Subcutaneous abdominal adipose tissue (tissue), 5 donors: ENCODE data around the gene MRPL14.
"Not testable (repeated sequence)": the region's sequence is repeated elsewhere in the genome, so short reads cannot be mapped to it uniquely, and the experiment has no call there.

ENCODE experiments used
- H3K27ac ChIP-seq: one replicate; pipeline ENCODE4 v1.7.0; 2013; ENCODE audit warnings: low read depth, mild to moderate bottlenecking, inconsistent platforms, low read length, moderate library complexity
- H3K27me3 ChIP-seq, 5 donors: one replicate each; pipeline ENCODE4 v1.7.0; 2013; ENCODE audit warnings: low read length in 5 of 5, inconsistent platforms in 1 of 5; ENCODE audit not compliant: control insufficient read depth in 5 of 5, insufficient read depth in 4 of 5
- H3K36me3 ChIP-seq, 5 donors: one replicate each; pipeline ENCODE4 v1.7.0; 2013; ENCODE audit warnings: low read length in 5 of 5; ENCODE audit not compliant: control insufficient read depth in 5 of 5, insufficient read depth in 5 of 5
- H3K4me1 ChIP-seq, 5 donors: one replicate each; pipeline ENCODE4 v1.7.0; 2013; ENCODE audit warnings: low read length in 5 of 5, mild to moderate bottlenecking in 3 of 5, moderate library complexity in 1 of 5; ENCODE audit not compliant: control insufficient read depth in 5 of 5, insufficient read depth in 5 of 5
- H3K4me3 ChIP-seq, 5 donors: one replicate each; pipeline ENCODE4 v1.7.0; 2013; ENCODE audit warnings: low read length in 5 of 5, low read depth in 1 of 5
- H3K9ac ChIP-seq, 5 donors: one replicate each; pipeline ENCODE4 v1.7.0; 2013; ENCODE audit warnings: low read length in 5 of 5, mild to moderate bottlenecking in 4 of 5, moderate library complexity in 3 of 5
- H3K9me3 ChIP-seq, 5 donors: one replicate each; pipeline ENCODE4 v1.7.0; 2013; ENCODE audit warnings: low read length in 5 of 5; ENCODE audit not compliant: control insufficient read depth in 5 of 5
- donor health status: healthy.
- donor health status: healthy.
- donor health status: healthy.
- donor health status: healthy.
- donor health status: healthy.

The MRPL14 gene

DNA sequence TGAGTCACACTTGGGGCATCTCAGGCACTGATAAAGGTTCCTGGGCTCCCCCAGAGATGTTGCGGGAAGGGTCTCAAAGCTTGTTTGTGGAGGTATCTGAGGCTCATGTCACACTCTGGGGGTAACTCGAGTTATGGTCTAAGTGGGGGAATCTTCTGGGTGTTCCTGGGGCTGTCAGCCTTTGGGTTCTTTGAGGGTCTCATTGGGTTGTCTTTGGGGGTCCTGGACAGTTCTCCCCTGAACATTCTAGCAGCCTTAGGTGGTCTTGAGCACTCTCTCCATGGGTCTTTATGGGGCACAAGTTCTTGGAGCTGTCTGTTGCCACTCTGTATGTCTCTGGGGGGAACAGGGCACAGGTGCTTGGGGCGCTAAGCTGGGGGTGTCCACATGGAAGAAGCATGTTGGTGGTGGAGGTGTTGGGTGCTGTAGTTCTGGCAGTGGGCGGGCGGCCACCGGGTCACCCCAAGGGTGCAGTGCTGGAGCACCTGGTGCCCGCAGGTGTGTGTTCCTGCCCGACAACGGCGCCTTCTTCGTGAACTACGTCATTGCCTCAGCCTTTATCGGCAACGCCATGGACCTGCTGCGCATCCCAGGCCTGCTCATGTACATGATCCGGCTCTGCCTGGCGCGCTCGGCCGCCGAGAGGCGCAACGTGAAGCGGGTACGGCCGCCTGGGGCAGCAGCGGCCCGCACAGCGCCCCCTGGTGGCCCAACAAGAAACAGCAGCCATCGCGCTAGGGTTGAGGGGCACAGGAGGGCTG is 24.3 kb upstream of the MRPL14 start:
- peaks cover 3 to 60% (median 48%) of the 10 kb centered on the region in 5 donors for H3K36me3 ChIP-seq
- H3K9me3 ChIP-seq, result no peaks in the 10 kb centered on the region
- H3K4me3 ChIP-seq, result no peak overlapping the region
- no peak overlapping the region for H3K27ac ChIP-seq
- H3K27me3 ChIP-seq, result no peaks in the 10 kb centered on the region
- no peak overlapping the region for H3K9ac ChIP-seq
- H3K4me1 ChIP-seq, result peaks cover 0 to 6% (median 6%) of the 10 kb centered on the region in 5 donors

DNA sequence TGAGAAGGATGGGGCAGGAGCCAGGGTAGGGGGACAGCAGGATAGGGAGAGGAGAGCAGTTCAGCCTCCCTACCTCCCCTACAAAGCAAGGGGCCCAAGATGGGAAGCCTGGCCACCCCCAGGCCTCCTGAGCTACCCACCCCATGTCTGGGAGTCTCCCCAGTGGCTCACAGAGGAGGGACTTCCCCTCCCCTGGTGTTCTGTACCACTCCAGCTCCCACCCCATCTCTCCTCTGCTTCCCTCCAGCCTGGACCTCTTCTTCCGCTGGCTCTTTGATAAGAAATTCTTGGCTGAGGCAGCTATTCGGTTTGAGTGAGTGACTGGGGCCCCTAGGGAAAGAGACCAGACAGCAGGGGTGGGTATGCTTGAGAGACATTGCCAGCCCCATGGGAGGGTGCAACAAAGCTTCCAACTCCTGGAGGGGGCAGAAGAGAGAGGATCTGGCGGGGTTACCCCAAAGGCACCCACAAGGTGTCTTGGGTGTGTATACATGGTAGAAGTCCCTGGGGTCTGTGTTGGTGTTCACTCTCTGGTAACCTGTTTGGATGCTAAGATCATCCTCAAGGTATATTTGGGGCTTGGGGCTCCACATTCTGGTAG is 23.2 kb upstream of the MRPL14 start:
- no peaks in the 10 kb centered on the region for H3K9me3 ChIP-seq
- peaks cover 3 to 69% (median 55%) of the 10 kb centered on the region in 5 donors for H3K36me3 ChIP-seq
- no peak overlapping the region for H3K9ac ChIP-seq
- peaks cover 0 to 6% (median 5%) of the 10 kb centered on the region in 5 donors for H3K4me1 ChIP-seq
- no peak overlapping the region for H3K27ac ChIP-seq
- H3K4me3 ChIP-seq, result no peak overlapping the region
- no peaks in the 10 kb centered on the region for H3K27me3 ChIP-seq

DNA sequence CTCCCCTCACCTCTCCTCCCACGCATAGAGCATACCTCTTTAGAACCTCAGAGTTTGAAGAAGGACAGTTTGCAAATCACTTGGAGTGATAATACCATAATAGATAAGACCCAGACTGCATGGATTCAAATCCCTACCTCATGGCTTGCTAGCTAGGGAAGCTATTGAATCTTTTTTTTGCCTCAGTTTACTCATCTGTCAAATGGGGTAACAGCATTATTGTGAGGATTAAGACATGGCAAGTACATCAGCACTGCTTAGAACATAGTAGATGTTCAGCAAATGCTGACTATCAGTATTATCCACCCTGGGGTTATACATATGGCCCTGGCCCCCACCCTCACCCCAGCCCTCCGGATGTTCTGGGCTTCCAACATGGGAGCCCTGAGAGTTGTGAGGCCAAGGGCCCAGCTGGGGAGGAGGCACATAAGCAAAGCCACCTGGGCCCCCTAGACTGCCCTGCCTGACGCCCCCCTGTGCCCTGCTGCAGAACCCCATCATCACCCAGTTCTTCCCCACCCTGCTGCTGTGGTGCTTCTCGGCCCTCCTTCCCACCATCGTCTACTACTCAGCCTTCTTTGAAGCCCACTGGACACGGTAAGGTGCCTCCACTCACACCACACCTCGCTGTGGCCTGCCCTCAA is 22.2 kb upstream of the MRPL14 start:
- Histone ChIP-seq H3K27ac (no peak overlapping the region), H3K9me3 (no peaks in the 10 kb centered on the region), H3K9ac (no peak overlapping the region), H3K36me3 (peaks cover 3 to 71% (median 54%) of the 10 kb centered on the region in 5 donors), H3K4me3 (no peak overlapping the region), H3K4me1 (peaks cover 0 to 6% (median 5%) of the 10 kb centered on the region in 5 donors), H3K27me3 (no peaks in the 10 kb centered on the region)

DNA sequence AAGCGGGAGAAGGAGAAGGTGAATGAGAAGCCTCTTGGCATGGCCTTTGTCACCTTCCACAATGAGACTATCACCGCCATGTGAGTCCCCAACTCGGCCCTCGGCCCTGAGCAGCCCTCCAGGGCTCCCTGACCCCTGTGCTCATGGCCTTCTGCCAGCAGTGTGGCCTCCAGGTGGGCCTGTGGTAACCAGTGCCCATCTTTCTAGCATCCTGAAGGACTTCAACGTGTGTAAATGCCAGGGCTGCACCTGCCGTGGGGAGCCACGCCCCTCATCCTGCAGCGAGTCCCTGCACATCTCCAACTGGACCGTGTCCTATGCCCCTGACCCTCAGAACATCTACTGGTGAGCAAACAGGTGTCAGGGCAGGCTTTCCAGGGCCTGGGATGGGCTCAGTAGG is 21.1 kb upstream of the MRPL14 start:
- H3K27ac ChIP-seq, result no peak overlapping the region
- no peaks in the 10 kb centered on the region for H3K9me3 ChIP-seq
- no peak overlapping the region for H3K9ac ChIP-seq
- peaks cover 3 to 76% (median 62%) of the 10 kb centered on the region in 5 donors for H3K36me3 ChIP-seq
- H3K4me1 ChIP-seq, result peaks cover 0 to 6% (median 5%) of the 10 kb centered on the region in 5 donors
- H3K4me3 ChIP-seq, result no peak overlapping the region
- no peaks in the 10 kb centered on the region for H3K27me3 ChIP-seq

DNA sequence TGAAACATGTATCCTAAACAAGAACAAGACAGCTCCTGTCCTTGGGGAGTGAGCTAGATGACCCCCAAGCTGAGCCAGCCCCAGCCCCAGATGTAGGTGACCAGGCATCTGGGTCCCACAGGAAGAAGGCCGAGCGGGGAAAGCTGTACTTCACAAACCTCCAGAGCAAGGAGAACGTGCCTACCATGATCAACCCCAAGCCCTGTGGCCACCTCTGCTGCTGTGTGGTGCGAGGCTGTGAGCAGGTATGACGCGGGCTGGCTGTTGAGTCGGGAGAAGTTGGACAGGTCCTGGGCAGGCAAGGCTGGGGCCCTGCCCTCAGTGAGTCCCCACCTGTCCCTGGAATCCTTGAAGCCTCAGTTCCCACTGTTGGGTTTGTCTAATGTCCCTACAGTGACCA is 20.0 kb upstream of the MRPL14 start:
- Histone ChIP-seq H3K9ac (peak overlapping the region in 1 of 5 donors; percentile 10), H3K36me3 (peaks cover 8 to 76% (median 58%) of the 10 kb centered on the region in 5 donors), H3K9me3 (no peaks in the 10 kb centered on the region), H3K27me3 (no peaks in the 10 kb centered on the region), H3K4me3 (no peak overlapping the region), H3K27ac (no peak overlapping the region), H3K4me1 (peaks cover 0 to 6% (median 5%) of the 10 kb centered on the region in 5 donors)

DNA sequence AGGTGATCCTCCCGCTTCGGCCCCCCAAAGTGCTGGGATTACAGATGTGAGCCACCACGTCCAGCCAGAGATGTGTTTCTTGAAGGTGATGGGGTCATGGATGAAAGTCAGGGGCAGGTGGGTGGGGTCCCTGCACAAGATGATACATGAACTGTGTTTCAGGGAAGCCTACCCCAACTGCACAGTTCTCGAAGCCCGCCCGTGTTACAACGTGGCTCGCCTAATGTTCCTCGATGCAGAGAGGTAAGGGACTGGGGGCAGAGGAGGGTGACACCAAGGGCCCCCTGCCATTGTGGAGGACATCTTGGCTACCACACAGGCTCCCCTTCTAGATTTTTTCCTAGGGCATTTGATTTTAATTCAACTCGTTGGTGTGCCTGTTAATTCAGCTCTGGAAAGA is 19.4 kb upstream of the MRPL14 start:
- Histone ChIP-seq H3K4me1 (peaks cover 0 to 3% (median 2%) of the 10 kb centered on the region in 5 donors), H3K9ac (peak overlapping the region in 1 of 5 donors; percentile 10), H3K9me3 (no peaks in the 10 kb centered on the region), H3K4me3 (no peak overlapping the region), H3K27ac (no peak overlapping the region), H3K36me3 (peaks cover 8 to 78% (median 58%) of the 10 kb centered on the region in 5 donors), H3K27me3 (no peaks in the 10 kb centered on the region)

DNA sequence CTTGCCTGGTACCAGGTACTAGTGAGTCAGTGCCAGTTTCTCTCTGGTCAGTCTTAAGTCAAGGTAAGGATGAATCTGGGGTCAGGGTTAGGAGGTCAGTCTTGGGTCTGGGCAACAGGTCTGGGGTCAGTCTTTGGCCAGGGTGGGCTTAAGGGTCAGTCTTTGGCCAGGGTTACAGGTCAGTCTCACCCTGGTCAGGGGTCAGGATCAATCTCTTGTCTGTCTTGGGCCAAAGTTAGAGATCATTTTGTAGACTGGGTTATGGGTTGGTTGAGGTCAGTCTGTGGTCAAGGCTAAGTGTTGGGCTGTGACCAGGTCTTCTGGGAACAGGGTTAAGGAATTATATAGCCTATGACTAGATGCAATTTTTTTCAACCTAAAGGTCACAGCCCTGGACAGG is 18.6 kb upstream of the MRPL14 start:
- Histone ChIP-seq H3K9me3 (no peaks in the 10 kb centered on the region), H3K9ac (no peak overlapping the region), H3K27me3 (no peaks in the 10 kb centered on the region), H3K4me1 (no peaks in the 10 kb centered on the region), H3K36me3 (peaks cover 8 to 86% (median 66%) of the 10 kb centered on the region in 5 donors), H3K27ac (no peak overlapping the region), H3K4me3 (no peak overlapping the region)

DNA sequence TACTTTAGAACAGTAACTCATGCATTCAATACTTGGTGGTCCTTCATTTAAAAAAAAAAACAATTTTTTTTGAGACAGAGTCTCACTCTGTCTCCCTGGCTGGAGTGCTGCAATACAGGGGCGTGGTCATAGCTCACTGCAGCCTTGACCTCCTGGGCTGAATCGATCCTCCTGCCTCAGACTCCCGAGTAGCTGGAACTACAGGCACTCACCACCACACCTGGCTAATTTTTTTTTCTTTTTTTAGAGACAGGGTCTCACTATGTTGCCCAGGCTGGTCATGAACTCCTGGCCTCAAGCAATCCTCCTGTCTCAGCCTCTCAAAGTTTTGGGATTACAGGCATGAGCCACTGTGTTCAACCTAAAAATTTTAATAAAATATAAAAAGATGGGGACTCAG is 17.3 kb upstream of the MRPL14 start:
- peaks cover 8 to 87% (median 72%) of the 10 kb centered on the region in 5 donors for H3K36me3 ChIP-seq
- not testable (repeated sequence) for H3K9ac ChIP-seq, H3K27me3 ChIP-seq, H3K4me1 ChIP-seq, H3K4me3 ChIP-seq, H3K27ac ChIP-seq, H3K9me3 ChIP-seq

DNA sequence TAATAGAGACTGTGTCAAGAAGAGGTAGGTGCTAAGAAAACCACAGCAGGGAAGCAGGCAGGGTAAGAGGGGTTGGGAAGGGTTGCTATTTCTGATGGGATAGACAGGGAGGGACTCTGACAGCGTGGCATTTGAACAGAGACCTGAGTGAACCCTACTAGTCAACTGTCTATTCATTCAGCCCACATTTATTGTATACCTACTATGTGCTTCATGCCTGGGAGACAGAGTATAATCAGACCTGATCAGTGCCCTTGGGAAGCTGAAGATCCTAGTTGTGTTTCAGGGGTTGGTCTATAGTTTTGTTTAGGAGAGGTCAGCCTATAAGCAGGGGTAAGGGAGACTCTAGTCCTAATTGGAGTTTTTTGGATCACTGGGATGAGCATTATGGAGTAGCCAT is 16.5 kb upstream of the MRPL14 start:
- H3K4me3 ChIP-seq, result no peak overlapping the region
- no peaks in the 10 kb centered on the region for H3K4me1 ChIP-seq
- H3K27me3 ChIP-seq, result no peaks in the 10 kb centered on the region
- H3K36me3 ChIP-seq, result peaks cover 5 to 87% (median 70%) of the 10 kb centered on the region in 5 donors
- H3K9me3 ChIP-seq, result no peaks in the 10 kb centered on the region
- H3K9ac ChIP-seq, result no peak overlapping the region
- no peak overlapping the region for H3K27ac ChIP-seq

DNA sequence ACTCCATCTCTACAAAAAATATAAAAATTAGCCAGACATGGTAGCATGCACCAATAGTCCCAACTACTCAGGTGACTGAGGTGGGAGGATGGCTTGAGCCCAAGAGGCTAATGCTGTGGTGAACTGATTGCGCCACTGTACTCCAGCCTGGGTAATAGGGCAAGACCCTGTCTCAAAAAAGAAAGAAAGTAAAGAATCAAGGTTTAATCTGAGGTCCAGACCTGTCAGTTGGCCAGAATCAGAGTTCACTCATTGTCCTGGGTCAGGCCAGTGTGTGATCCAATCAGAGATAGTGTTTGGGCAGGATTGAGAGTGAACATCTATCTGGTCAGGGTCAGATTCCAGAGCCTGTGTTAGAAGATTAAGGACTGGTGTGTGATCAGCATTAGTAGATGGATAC is 15.6 kb upstream of the MRPL14 start:
- no peaks in the 10 kb centered on the region for H3K27me3 ChIP-seq
- no peaks in the 10 kb centered on the region for H3K4me1 ChIP-seq
- H3K9ac ChIP-seq, result no peak overlapping the region
- H3K9me3 ChIP-seq, result no peaks in the 10 kb centered on the region
- H3K4me3 ChIP-seq, result no peak overlapping the region
- peaks cover 5 to 84% (median 61%) of the 10 kb centered on the region in 5 donors for H3K36me3 ChIP-seq
- no peak overlapping the region for H3K27ac ChIP-seq
